GM13976 (cell line): ENCODE results near the gene SNX9.

Experiments used
- DNase-seq: peaks from one replicate; pipeline ENCODE4 v3.0.0; 2012; ENCODE audit warnings: low spot score
- CTCF ChIP-seq: IDR thresholded peaks from 2 replicates; pipeline ENCODE4 v1.5.1; 2012; ENCODE audit warnings: borderline replicate concordance, mild to moderate bottlenecking; ENCODE audit not compliant: insufficient read depth; ENCODE audit errors: extremely low read depth, missing control alignments, control extremely low read depth
- in situ Hi-C: fragments of 300-500 bp; cut with MboI; formaldehyde crosslinking; loops from one replicate; pipeline ENCODE4 v1.12.0; 2022; ENCODE audit warnings: low sequenced_read_pairs, mixed read lengths, inconsistent platforms; ENCODE audit not compliant: unreplicated experiment

Gene SNX9

DNA sequence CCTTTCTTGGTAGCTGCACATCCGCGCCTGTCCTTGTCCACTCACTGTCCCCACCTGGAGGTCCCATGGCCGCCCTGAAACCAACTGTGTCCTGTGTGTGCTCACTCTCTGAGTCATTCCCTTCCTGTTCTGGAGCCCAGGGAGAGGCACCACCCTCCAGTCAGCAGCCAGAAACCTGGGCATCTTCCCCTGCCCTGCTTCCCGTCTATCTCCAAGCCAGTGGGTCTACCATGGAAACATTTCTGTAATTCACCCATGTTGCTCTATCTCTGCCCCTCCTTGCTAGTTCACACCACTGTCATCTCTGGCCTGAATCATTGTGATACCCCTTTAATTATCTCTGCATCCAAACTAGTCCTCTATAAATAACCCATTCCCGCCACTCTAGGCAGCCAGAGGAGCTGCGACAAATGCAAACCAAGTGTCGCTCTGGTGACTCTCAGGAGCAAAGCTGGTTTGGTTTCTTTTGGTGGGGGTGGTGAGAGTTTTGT is 129.9 kb downstream of the SNX9 start:
- no peak for DNase-seq

DNA sequence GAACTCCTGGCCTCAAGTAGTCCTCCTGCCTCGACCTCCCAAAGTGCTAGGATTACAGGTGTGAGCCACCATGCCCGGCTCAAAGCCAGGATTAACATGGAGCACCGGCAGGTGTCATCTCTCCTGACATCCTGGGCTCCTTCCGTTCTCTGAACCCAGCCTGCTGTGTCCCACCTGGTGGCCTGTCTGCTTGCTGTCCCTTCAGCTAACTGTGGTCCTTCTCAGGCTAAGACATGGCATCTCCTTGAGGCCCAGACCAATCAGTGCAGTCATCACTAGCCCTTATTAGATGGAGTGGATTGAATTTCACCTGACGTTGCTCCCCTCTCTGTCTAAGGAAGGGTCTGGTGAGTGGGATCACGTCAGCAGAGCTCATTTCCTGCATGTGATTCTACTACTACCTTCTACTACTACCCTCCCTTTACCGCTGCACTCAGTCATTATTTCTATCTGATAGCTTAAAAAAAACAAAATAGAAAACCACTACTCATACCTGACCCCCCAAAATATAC is 130.6 kb downstream of the SNX9 start:
- no peak for TF ChIP-seq CTCF
- in situ Hi-C loops: no loop called here
- no peak for DNase-seq

More for the DNA sequence above, 129.9 kb downstream of the SNX9 start:
- in situ Hi-C loops: no loop called here
- TF ChIP-seq CTCF: no peak

- TF ChIP-seq CTCF: no peak
- DNase-seq: no peak
- in situ Hi-C loops: no loop called here
These were observed 131.4 kb downstream of the SNX9 start for GRCh38 chr6:157954150-157955117.

DNA sequence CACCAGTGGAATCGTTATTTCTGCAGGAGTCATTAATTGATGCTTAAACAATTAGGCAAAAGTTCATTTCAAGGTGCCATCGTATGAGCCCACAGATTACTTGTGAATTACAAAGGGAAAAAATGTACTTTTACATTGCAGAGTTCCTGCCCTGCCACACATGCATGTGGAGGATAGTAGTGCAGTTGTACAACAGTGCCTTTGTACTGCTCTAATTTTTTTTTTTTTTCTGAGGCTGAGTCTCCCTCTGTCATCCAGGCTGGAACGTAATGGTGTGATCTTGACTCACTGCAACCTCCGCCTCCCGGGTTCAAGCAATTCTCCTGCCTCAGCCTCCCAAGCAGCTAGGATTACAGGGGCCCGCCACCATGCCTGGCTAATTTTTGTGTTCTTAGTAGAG is 132.6 kb downstream of the SNX9 start:
- in situ Hi-C loops: no loop called here
- no peak for DNase-seq
- TF ChIP-seq CTCF: no peak

DNA sequence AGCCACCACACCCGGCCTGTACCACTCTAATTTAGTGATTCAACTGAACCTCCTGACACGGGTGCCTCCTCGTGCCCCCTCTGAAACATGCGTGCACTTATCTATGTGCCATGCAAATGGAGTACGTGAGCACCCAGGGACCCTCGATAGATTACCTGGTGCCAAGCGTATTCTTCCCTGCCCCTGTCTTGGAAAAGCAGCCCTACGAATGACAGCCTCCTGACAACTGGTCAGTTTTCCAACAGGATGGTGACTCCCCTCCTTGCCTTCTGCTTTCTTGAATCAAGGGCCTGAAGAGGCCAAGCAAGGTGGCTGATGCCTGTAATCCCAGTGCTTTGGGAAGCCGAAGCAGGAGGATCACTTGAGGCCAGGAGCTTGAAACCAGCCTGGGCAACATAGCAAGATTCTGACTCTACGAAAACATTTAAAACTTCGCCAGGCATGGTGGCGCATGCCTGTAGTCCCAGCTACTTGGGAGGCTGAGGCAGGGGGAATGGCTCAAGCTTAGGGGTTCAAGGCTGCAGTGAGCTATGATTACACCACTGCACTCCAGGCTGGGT is 133.2 kb downstream of the SNX9 start:
- TF ChIP-seq CTCF: no peak
- DNase-seq: no peak
- in situ Hi-C loops: no loop called here

DNA sequence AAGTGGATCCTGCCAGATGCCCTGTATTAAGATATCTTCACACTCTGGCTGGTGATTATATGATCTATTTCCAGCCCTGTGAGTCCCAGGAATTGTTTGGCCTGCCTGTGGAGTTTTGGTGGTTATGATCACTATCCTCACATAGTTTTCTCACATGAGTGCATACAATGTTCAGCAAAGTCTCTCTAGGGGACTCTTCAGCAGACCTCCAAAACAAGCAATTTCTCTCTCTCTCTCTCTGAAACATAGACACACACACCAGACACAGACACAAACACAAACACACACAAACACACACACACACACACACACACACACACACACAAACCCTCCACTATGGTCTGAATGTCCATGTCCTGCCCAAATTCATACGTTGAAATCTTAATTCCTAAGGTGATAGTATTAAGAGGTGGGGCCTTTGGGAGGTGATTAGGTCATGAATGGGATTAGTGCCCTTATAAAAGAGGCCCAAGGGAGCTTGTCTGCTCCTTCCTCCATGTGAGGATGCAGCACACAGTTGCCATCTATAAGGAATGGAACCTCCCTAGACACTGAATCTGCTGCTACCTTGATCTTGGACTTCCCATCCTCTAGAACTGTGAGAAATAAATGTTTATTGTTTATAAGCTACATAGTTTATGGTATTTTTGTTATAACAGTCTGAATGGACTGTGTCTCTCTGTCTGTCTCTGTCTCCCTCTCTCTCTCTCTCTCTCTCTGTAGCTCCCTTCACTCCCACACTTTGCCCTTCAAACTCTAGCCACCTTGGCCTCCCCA is 136.6 kb downstream of the SNX9 start:
- no peak for TF ChIP-seq CTCF
- in situ Hi-C loops: no loop called here
- DNase-seq: no peak
